Activated naive CD4-positive, alpha-beta T cell treated with anti-CD3 and anti-CD28 coated beads, Interleukin-2, amount 50 U/mL, for 72 hours (primary cell): Measurements from ENCODE around the gene DIABLO. TPM values are rescaled to one million over a fixed set of nuclear protein-coding genes. Genes with fewer than 3 reads are reported as not detected.
A peak's percentile ranks its signal among the peaks of the same experiment; 100 is the strongest.
"Not testable (repeated sequence)": the region's sequence is repeated elsewhere in the genome, so short reads cannot be mapped to it uniquely, and the experiment has no call there.

Experiments
- ATAC-seq, 2 donors: fragments of 150-1000 bp; cut with Tn5 transposase; 2 replicates each; pipeline ENCODE4 v1.10.0; 2021; ENCODE audit warnings: mild to moderate bottlenecking in 2 of 2, moderate library complexity in 2 of 2
- DNase-seq, 2 donors: peaks; one replicate each; pipeline ENCODE4 v3.0.0; 2021 to 2022; ENCODE audit warnings: low spot score in 2 of 2
- H3K27ac Mint-ChIP-seq, 2 donors: one replicate each; pipeline ENCODE4 v1.8.0; 2022; ENCODE audit warnings: mild to moderate bottlenecking in 2 of 2, mixed read lengths in 2 of 2
- H3K36me3 Mint-ChIP-seq, 2 donors: one replicate each; pipeline ENCODE4 v1.8.0; 2022; ENCODE audit warnings: mixed read lengths in 2 of 2
- H3K9me3 Mint-ChIP-seq, 2 donors: one replicate each; pipeline ENCODE4 v1.8.0; 2022; ENCODE audit warnings: mixed read lengths in 2 of 2
- total RNA-seq, 2 donors: library from RNA; stranded (reverse); gene quantifications; one replicate each; pipeline ENCODE4 v1.2.3, GENCODE V29; 2022

DIABLO gene
- 10 to 100 TPM; 50.0 to 63.8 TPM for total RNA-seq

DNA sequence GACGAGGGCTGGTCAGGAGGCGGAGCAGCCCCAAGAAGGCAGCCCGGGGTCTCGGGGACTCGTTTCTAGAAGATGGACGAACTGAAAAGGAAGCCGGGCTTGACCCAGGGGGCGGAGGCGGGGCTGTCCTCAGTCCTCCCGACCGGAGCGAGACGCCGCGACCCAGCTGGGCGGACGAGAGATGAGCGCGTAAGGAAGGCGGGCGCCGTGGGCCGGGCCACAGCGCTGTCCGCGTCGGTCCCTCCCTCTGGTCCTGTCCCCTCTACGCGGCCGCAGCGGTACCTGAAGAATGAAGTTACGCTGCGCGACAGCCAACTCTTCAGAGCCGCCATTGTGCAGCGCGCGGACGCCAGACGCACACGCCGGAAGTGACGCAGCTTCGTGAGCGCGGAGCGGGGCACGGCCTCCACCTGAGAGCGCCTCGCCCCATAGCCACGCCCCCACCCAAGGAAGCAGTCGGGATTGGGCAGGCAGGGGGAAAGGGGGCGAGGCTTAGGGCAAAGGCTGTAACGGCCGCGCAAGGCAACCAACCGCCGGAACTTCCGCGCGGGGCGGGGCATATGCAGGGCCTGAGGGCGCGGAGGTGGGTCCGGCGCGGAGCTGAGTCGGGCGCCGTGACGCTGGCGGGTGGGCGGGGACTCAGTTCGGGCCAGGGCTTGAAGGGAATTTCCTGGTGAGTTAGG lies at the start of gene DIABLO:
DIABLO (minus strand) TSS at position 370 of the 683 bp plus-strand sequence; CDS start at position 332, 38 bp downstream.
- peaks cover 0 to 12% of the 10 kb centered on the region in 2 donors for H3K36me3 Mint-ChIP-seq
- ATAC-seq (peak; percentile 93 to 95), DNase-seq (peak; percentile 100)
- peak within 1 kb of the TSS; percentile 95 to 98 for H3K27ac Mint-ChIP-seq
- H3K9me3 Mint-ChIP-seq = no peaks in the 10 kb centered on the region

DNA sequence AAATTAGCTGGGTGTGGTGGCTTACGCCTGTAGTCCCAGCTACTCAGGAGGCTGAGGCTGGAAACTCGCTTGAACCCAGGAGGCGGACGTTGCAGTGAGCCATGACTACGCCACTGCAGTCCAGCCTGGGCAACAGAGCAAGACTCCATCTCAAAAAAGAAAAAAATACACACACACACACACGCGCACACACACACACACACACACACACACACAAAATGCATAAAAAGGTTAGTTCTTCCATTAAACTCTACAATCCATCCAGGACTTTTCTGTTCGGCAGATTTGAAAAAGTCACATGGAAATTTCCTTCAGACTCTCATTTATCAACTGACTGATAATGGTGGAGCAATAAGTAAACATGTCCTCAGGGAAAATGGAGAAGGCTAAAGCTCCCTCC lies 49.6 kb upstream of the DIABLO start:
- ATAC-seq = no peak
- Mint-ChIP-seq H3K27ac (no peak overlapping the region), H3K9me3 (no peaks in the 10 kb centered on the region), H3K36me3 (no peaks in the 10 kb centered on the region)
- DNase-seq = no peak

DNA sequence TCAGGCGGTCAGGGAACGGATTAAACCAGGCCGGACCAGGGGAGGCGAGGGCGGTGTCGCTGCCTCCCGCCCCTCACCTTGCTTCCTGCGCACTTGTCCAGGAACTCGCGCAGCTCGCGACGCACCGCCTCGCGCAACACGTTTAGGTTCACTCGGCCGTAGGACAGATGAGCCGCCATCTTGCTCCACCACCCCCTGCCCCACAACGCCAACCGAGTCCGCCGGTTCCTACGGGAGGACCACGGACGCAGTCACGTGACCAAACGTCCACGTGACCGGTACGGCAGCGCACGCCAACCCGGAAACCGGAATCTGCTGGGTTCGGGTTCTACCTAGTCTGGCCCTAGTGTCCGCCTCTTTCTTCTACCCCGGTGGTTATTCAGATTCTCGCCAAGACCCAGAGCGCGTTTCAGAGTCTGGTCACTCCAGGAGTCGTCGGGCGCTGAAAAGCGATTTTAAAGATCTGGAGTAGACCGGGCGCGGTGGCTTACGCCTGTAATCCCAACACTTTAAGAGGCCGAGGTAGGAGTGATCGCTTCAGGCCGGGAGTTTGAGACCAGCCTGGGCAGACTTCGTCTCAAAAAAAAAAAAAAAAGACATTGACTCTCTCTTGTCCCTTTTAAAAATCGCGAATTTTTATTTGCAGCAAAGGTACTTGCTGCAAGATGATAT lies 40.5 kb upstream of the DIABLO start, which contains the start of gene VPS33A:
VPS33A (minus strand) TSS at position 265 of the 672 bp plus-strand sequence; CDS start at position 179, 86 bp downstream.
- Mint-ChIP-seq H3K27ac (peak within 1 kb of the TSS; percentile 98 to 100), H3K9me3 (no peaks in the 10 kb centered on the region)
- peak; percentile 91 to 93 for ATAC-seq

DNA sequence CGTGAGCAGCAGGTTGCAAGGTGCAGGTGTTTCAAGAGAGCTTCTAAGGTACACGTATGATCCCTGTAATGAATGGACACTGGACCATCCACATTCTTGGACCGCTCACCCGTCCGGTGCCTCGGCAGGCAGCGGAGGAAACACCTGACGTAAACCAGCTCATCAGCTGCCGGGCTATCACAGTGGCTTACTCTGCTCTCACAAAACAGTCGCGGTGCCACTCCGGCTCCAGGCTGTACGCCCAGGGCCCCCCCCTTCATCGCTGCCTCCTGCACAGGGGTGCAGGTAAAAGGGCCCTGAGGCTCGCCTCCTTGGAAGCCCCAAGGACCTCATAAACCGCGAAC lies 40.0 kb upstream of the DIABLO start:
- ATAC-seq (peak; percentile 49 to 61), DNase-seq (no peak)
- Mint-ChIP-seq H3K36me3 (no peaks in the 10 kb centered on the region), H3K27ac (peak overlapping the region; percentile 98 to 100), H3K9me3 (no peaks in the 10 kb centered on the region)

More for the DNA sequence above, 40.5 kb upstream of the DIABLO start, which contains the start of gene VPS33A:
- H3K36me3 Mint-ChIP-seq = no peaks in the 10 kb centered on the region
- peak; percentile 94 to 95 for DNase-seq

DNA sequence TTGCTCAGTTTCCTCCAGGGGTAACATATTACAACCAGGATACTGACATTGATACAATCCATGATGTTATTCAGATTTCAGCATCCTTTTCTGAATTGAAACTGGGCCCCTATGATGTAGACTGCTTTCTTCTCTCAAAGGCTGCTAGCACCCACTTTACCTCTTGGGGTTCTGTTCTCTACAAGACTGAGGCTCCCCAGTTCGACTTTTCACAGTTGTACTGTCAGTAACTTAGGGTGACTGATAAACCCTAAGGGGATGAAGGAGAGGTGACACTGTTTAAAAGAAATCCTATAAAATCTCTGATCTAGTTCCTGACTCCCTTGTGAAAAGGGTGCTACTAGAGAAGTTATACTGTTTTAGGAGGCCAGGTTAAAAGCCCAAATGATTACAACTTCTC lies 39.6 kb upstream of the DIABLO start:
- no peak for DNase-seq

DNA sequence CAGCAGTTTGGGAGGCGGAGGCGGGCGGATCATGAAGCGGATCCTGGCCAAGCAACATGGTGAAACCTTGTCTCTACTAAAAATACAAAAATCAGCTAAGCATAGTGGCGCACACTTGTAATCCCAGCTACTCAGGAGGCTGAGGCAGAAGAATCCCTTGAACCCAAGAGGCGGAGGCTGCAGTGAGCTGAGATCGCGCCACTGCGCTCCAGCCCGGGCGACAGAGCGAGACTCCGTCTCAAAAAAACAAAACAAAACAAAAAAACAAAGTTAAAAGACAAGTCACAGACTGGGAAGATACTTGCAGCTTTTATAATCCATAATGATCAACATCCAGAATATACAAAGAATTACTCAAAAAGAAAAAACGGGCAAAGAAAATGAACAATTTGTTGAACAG lies 34.9 kb upstream of the DIABLO start:
- not testable (repeated sequence) for H3K27ac Mint-ChIP-seq

More for the DNA sequence above, 39.6 kb upstream of the DIABLO start:
- H3K36me3 Mint-ChIP-seq = no peaks in the 10 kb centered on the region
- peak overlapping the region; percentile 98 to 100 for H3K27ac Mint-ChIP-seq
- peak in 1 of 2 donors; percentile 7 for ATAC-seq
- H3K9me3 Mint-ChIP-seq = no peaks in the 10 kb centered on the region

DNA sequence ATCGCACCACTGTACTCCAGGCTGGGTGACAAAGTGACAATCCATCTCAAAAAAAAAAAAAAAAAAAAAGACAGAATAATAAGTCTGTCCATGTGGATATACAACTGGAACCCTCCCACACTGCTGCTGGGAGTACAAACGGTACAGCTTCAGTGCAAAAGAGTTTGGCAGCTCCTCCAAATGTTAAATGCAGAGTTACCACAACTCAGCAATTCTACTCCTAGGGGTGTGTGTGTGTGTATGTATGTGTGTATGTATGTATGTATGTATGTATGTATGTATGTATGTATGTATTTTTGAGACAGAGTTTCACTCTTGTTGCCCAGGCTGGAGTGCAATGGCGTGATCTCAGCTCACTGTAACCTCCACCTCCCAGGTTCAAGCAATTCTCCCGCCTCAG lies 33.1 kb upstream of the DIABLO start:
- H3K27ac Mint-ChIP-seq = peak overlapping the region in 1 of 2 donors; percentile 29
- H3K9me3 Mint-ChIP-seq, ATAC-seq, DNase-seq, H3K36me3 Mint-ChIP-seq: not testable (repeated sequence)

More for the DNA sequence above, 34.9 kb upstream of the DIABLO start:
- DNase-seq, ATAC-seq, H3K36me3 Mint-ChIP-seq, H3K9me3 Mint-ChIP-seq: not testable (repeated sequence)

DNA sequence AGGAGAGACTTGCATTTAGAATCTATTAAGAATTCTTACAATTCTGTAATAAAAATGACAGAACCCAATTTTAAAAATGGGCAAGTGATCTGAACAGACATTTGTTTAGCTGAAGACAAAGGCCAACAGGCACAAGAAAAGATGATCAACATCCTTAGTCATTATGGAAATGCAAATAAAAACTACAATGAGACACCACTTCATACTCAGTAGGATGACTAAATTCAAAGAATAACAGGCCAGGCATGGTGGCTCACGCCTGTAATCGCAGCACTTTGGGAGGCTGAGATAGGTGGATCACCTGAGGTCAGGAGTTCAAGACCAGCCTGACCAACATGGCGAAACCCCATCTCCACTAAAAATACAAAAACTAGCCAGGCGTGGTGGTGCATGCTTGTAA lies 32.6 kb upstream of the DIABLO start:
- H3K9me3 Mint-ChIP-seq, H3K36me3 Mint-ChIP-seq, DNase-seq: not testable (repeated sequence)
- ATAC-seq = peak in 1 of 2 donors; percentile 13
- peak overlapping the region in 1 of 2 donors; percentile 6 for H3K27ac Mint-ChIP-seq

DNA sequence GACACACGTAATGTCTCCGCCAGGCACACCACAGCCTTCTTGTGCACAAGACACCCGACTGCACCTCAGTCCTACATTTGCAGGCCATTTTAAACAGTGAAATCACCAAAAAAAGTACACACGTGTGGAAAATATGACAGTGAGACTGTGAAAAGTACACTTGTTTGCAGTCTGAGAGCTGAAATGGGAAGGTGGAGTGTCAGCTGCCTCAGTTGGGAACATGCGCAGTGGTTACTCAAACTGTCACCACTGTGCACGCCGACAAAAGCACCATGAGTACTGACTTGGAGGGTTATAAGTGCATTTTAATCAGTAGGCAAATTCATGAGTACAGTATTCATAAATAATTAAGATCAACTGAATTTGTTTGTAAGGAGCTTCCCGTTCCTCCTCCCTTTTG lies 24.7 kb upstream of the DIABLO start:
- no peak overlapping the region for H3K27ac Mint-ChIP-seq
- H3K36me3 Mint-ChIP-seq = no peaks in the 10 kb centered on the region
- ATAC-seq = no peak
- no peak for DNase-seq
- H3K9me3 Mint-ChIP-seq = no peaks in the 10 kb centered on the region

DNA sequence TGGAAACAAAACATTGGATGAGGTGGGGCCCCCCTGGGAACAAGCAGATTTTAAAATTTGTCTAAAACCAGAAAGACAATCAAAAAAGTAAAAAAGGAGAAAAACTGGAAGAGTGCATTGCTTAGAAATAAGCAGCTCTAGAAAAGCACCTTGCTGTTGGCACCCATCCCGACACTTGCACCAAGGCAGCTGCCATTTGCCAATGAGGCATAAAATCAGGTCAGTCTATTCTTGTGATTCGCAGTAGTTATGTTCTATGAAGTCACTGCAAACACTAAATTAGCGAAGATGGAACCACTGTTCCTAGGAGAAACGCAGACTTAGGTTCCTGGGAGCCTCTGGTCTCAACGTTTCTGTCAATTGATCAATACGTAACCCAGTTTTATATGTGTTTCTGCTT lies 24.2 kb upstream of the DIABLO start:
- peak overlapping the region in 1 of 2 donors; percentile 70 for H3K27ac Mint-ChIP-seq
- DNase-seq (no peak), ATAC-seq (no peak)
- no peaks in the 10 kb centered on the region for H3K36me3 Mint-ChIP-seq
- H3K9me3 Mint-ChIP-seq = no peaks in the 10 kb centered on the region

DNA sequence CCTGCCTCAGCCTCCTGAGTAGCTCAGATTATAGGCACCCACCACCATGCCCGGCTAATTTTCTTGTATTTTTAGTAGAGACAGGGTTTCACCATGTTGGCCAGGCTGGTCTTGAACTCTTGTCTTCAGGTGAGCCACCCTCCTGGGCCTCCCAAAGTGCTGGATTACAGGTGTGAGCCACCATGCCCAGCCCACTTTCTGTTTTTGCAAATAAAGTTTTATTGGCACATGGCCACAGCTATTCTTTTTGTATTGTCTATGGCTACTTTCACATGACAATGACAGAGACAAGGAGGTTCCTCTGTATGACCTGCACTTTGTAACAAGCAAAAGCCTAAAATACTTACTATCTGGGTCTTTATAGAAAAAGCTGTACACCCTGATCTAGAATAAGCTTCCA lies 19.7 kb upstream of the DIABLO start:
- no peak overlapping the region for H3K27ac Mint-ChIP-seq
- H3K36me3 Mint-ChIP-seq = no peaks in the 10 kb centered on the region
- ATAC-seq (no peak), DNase-seq (no peak)
- H3K9me3 Mint-ChIP-seq = no peaks in the 10 kb centered on the region

DNA sequence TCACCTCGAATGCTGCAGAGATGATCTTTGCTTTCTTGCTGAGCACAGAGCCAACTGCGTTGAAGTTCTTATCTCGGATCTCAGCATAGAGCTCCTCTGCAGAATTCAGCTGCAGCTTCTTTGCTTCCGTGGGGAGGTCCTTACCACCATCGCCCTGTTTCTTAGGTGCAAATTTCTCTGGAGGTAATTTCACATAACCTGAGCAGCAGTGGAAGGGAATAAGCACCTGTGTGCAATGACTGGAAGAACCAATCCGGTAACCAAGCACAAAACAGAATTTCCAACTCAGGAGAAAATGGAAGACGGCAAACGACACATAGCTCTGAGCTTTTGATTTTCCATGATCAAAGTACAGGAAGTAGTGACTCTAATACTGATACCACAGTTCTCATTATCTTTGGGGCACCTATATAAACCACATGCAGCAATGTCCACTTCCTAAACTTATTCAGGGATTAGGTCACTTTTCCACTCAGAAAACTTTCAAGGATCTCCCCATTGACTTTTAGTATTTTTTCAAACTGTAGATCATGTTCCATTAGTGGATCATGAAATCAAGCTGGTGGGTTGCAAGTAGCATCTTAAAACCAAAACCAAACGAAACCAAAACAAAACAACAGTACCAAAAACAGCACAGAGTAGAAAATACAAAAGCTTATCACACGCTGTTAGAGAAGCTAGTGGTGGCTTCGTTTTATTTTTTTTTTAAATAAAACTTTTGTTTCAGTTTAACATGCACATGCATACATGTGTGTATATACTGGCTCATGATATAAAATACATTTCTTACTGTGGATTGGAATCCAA lies 18.9 kb upstream of the DIABLO start:
- Mint-ChIP-seq H3K36me3 (peaks cover 0 to 6% of the 10 kb centered on the region in 2 donors), H3K9me3 (no peaks in the 10 kb centered on the region), H3K27ac (peak overlapping the region; percentile 30 to 58)
- DNase-seq (no peak), ATAC-seq (peak; percentile 79 to 84)

DNA sequence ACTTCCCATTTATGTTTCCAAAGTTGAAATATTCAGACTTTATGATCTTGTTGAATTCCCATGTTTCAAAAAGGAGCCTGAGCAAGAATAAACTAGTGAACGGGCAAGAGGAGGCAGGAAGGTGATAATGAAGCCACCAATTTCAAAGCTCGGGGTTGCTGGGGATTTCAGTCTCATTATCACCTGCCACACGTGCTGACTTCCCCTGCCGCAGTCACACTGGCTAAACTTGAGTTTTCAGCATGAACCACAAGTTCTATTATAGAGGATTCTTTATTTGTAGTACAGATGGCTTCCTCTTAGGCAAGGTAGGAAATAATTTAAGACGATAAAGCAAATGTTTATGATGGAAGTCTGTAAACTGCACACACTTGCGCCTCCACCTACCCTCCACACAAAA lies 18.1 kb upstream of the DIABLO start:
- H3K27ac Mint-ChIP-seq = peak overlapping the region in 1 of 2 donors; percentile 44
- ATAC-seq = peak in 1 of 2 donors; percentile 36
- H3K36me3 Mint-ChIP-seq = peaks cover 0 to 6% of the 10 kb centered on the region in 2 donors
- DNase-seq = no peak
- no peaks in the 10 kb centered on the region for H3K9me3 Mint-ChIP-seq

DNA sequence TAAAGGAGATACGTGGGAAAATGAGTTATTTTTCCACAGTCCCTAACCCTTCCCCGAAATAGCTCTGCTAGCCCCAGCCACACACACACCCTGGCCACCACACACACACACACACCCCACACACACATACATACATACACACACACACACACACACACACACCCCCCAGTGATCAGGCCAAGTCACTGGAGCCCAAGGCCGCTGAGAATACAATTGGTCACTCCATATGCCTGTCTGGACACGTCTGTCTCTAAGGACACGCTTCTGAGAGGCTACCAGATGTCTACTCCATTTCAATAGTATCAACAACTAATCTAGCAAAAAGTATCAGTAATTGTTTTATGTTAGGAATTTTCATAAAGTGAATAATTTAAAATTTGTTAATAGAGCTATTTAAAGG lies 13.0 kb upstream of the DIABLO start:
- Mint-ChIP-seq H3K9me3 (no peaks in the 10 kb centered on the region), H3K36me3 (peaks cover 0 to 6% of the 10 kb centered on the region in 2 donors), H3K27ac (peak overlapping the region in 1 of 2 donors; percentile 60)
- DNase-seq (no peak), ATAC-seq (no peak)

DNA sequence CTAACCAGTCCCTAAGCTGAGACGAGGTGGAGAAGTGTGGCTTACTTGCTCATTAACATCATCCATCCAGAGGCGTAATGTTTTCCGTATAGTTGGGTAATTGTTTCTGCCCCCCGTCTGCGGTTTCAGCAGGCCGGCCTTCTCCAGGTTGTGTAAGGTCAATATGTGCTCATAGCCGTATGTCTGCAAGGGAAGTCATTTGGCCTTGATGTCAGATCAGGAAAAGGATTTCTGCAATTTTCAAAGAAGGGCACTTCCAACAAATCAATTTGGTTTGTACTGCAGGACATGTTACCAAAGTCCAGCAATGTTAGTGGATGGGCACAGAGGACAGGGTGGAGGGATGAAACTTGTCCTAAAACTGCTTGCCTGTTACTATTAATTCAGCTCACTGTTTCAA lies 9.9 kb upstream of the DIABLO start:
- Mint-ChIP-seq H3K27ac (no peak overlapping the region), H3K9me3 (no peaks in the 10 kb centered on the region), H3K36me3 (peaks cover 4 to 6% of the 10 kb centered on the region in 2 donors)
- DNase-seq (no peak), ATAC-seq (no peak)

DNA sequence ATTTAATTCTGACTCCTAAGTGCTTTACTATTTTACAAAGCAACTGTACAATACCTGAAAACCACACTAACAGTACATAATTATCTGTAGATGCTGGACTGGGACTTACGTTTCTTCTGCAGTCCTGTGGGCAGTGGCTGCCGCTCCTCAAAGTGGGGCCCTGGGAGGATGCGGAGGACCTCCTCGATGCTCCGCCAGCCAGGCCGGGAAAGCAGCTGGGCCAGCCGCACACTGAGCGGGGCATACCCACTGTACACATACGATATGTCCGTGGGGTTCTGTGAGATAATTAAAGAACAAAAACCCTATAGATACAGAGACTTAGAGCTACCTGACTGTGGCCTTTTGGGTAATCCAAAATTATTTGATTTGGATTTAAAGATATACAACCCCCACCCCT lies 6.8 kb upstream of the DIABLO start:
- Mint-ChIP-seq H3K36me3 (peaks cover 0 to 4% of the 10 kb centered on the region in 2 donors), H3K27ac (no peak overlapping the region), H3K9me3 (no peaks in the 10 kb centered on the region)
- ATAC-seq (no peak), DNase-seq (no peak)

DNA sequence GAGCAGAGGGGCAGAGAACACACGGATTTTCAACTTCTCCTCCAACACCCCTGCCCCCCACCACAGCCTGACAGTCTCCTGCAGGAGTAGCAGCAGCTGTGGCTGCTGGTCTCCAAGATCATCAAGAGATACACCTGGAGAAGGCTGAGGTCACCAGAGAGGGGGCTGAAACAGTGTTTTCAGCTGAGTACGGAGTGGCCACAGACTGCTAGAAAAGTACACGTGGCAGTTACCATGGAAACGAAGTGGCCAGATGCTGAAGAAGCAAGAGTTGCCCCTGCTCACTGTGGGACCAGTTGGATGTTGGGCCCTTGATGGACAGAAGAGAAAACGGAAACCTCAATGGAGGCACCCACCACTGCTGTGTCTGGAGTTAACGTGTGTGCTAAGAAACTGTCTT lies 4.9 kb upstream of the DIABLO start:
- Mint-ChIP-seq H3K36me3 (peaks cover 0 to 4% of the 10 kb centered on the region in 2 donors), H3K9me3 (no peaks in the 10 kb centered on the region), H3K27ac (no peak overlapping the region)
- DNase-seq (no peak), ATAC-seq (no peak)
